K562 (cell line): ENCODE measurements around the gene PCCA.

Experiments
- CTCF ChIP-seq, 3 experiments: IDR thresholded peaks in 2 of 3; conservative IDR thresholded peaks in 1 of 3; 2 replicates each; pipeline ENCODE4 v1.5.1; 2011 to 2012; ENCODE audit warnings: low read length in 3 of 3, mild to moderate bottlenecking in 3 of 3, control low read depth in 2 of 3, improper control_type of control experiment in 1 of 3, inconsistent platforms in 1 of 3, low read depth in 1 of 3, mixed read lengths in 1 of 3, moderate library complexity in 1 of 3; ENCODE audit not compliant: insufficient read depth in 2 of 3
- FOXM1 ChIP-seq, 2 experiments: fragments of 450-650 bp in 1 of 2; sonication (generic) in 1 of 2; formaldehyde crosslinking in 1 of 2; IDR thresholded peaks; 2 replicates each; pipeline versions ENCODE4 v1.6.1 to v1.9.0; 2017 to 2022; ENCODE audit warnings: low read depth in 2 of 2, mild to moderate bottlenecking in 2 of 2, missing genetic modification reagents in 1 of 2, moderate library complexity in 1 of 2
- HIVEP1 ChIP-seq: fragments of 250-450 bp; sonication (Bioruptor Pico); IDR thresholded peaks from 2 replicates; pipeline ENCODE4 v1.4.0; 2020; ENCODE audit warnings: mild to moderate bottlenecking
- HNRNPLL ChIP-seq: fragments of 200-400 bp; formaldehyde crosslinking; IDR thresholded peaks from 2 replicates; pipeline ENCODE4 v1.6.1; 2017; ENCODE audit warnings: low read length, low read depth, mild to moderate bottlenecking; ENCODE audit not compliant: poor library complexity, severe bottlenecking
- IRF2 ChIP-seq: sonication (generic); formaldehyde crosslinking; IDR thresholded peaks from 2 replicates; pipeline ENCODE4 v1.8.1; 2022; ENCODE audit warnings: mild to moderate bottlenecking, missing genetic modification reagents
- MYBL2 ChIP-seq, 2 experiments: fragments of 450-650 bp in 1 of 2; sonication (generic) in 1 of 2; formaldehyde crosslinking in 1 of 2; IDR thresholded peaks; 2 replicates each; pipeline versions ENCODE4 v1.6.1 to v1.8.1; 2017 to 2022; ENCODE audit warnings: borderline replicate concordance in 1 of 2, inconsistent platforms in 1 of 2, low read depth in 1 of 2, mild to moderate bottlenecking in 1 of 2, missing genetic modification reagents in 1 of 2, moderate library complexity in 1 of 2
- NFIC ChIP-seq: fragments of 450-650 bp; IDR thresholded peaks from 2 replicates; pipeline ENCODE4 v1.6.1; 2017; ENCODE audit warnings: mild to moderate bottlenecking, inconsistent platforms
- POLR2A ChIP-seq: fragments of 450-650 bp; conservative IDR thresholded peaks from 2 replicates; pipeline ENCODE4 v1.6.1; 2016
- SMARCC2 ChIP-seq: fragments of 450-650 bp; IDR thresholded peaks from 2 replicates; pipeline ENCODE4 v1.6.1; 2017; ENCODE audit warnings: antibody characterized with exemption, moderate library complexity, mild to moderate bottlenecking, low read depth
- THAP7 ChIP-seq: fragments of 250-450 bp; sonication (Bioruptor Pico); IDR thresholded peaks from 2 replicates; pipeline ENCODE4 v1.5.0; 2021
- ZEB2 ChIP-seq: fragments of 450-650 bp; IDR thresholded peaks from 2 replicates; pipeline ENCODE4 v1.6.1; 2016
- ZNF121 ChIP-seq: sonication (generic); formaldehyde crosslinking; conservative IDR thresholded peaks from 2 replicates; pipeline ENCODE4 v1.8.0; 2022; ENCODE audit warnings: missing genetic modification reagents
- ZNF24 ChIP-seq: fragments of 450-650 bp; IDR thresholded peaks from 2 replicates; pipeline ENCODE4 v1.6.1; 2016
- ZNF780A ChIP-seq: fragments of 250-450 bp; sonication (Bioruptor Pico); IDR thresholded peaks from 2 replicates; pipeline ENCODE4 v1.5.0; 2021; ENCODE audit warnings: mild to moderate bottlenecking

- TF ChIP-seq HNRNPLL (no peak), HIVEP1 (no peak), NFIC (no peak), THAP7 (CRISPR knock-in tag) (no peak), ZNF24 (no peak), CTCF (IDR thresholded peaks at IDR 0.05 in 2 of 3, conservative IDR thresholded peaks at IDR 0.05 in 1 of 3; ENCODE audit: insufficient read depth in 2 of 3, low read depth in 1 of 3, low read length in 3 of 3) (no peak), SMARCC2 (no peak), ZNF121 (CRISPR knock-in tag) (no peak), FOXM1 (IDR thresholded peaks at IDR 0.05; ENCODE audit: low read depth) (no peak), FOXM1 (CRISPR knock-in tag; IDR thresholded peaks at IDR 0.05; ENCODE audit: low read depth) (no peak), ZNF780A (CRISPR knock-in tag) (no peak), POLR2A (no peak), ZEB2 (no peak), IRF2 (no peak), MYBL2 (IDR thresholded peaks at IDR 0.05; ENCODE audit: low read depth) (no peak), MYBL2 (CRISPR knock-in tag; IDR thresholded peaks at IDR 0.05; ENCODE audit: borderline replicate concordance) (no peak)
Observed at GRCh38 chr13:100244431-100244830, 155.5 kb downstream of the PCCA start.
